GM12878 (cell line): ENCODE measurements around the gene FILIP1L. TPM values are rescaled to one million over a fixed set of nuclear protein-coding genes. Genes with fewer than 3 reads are reported as not detected.

Experiments
- ATAC-seq: fragments of 200-7000 bp; cut with Tn5 transposase; 3 replicates; pipeline ENCODE4 v1.9.1; 2020; ENCODE audit warnings: mild to moderate bottlenecking, moderate library complexity
- BruUV-seq: library from RNA; stranded (reverse); fragments of 400-500 nt; replicated peaks from 2 replicates; lab custom pipeline; 2021; lab: Mats Ljungman, UMichigan
- CTCF ChIA-PET: fragments of 300-600 bp; sonication (Branson Sonifier 250); formaldehyde crosslinking; extraction: SDS; loops from one replicate; lab custom pipeline; 2021; ENCODE audit warnings: inconsistent platforms; lab: Yijun Ruan, JAX
- POLR2A ChIA-PET: fragments of 350-600 bp; formaldehyde crosslinking; extraction: SDS; loops from one replicate; lab custom pipeline; 2021; ENCODE audit warnings: inconsistent platforms; lab: Charles Lee
- RAD21 ChIA-PET: fragments of 300-600 bp; sonication (Branson Sonifier 250); formaldehyde crosslinking; loops from one replicate; lab custom pipeline; 2023; ENCODE audit warnings: antibody characterized with exemption; ENCODE audit not compliant: unreplicated experiment; lab: Charles Lee
- SMC1A ChIA-PET: fragments of 300-600 bp; sonication (Branson Sonifier 250); formaldehyde crosslinking; loops from one replicate; lab custom pipeline; 2023; ENCODE audit not compliant: unreplicated experiment, uncharacterized antibody; lab: Charles Lee
- DNase-seq: peaks from one replicate; pipeline ENCODE4 v3.0.0-alpha.2; 2011; ENCODE audit warnings: low read depth, low spot score
- FAIRE-seq: peaks from 3 replicates; lab custom pipeline; 2011; peaks lifted over from hg19 to GRCh38; lab: Jason Lieb, UNC
- H2AFZ ChIP-seq: 2 replicates; pipeline ENCODE4 v1.6.0; 2011; ENCODE audit warnings: low read depth, low read length, control low read depth; ENCODE audit not compliant: control insufficient read depth
- H3K27ac ChIP-seq: 2 replicates; pipeline ENCODE4 v1.5.1; 2011; ENCODE audit warnings: control low read depth; ENCODE audit not compliant: control insufficient read depth, insufficient read depth
- H3K27me3 ChIP-seq, 2 experiments: replicated peaks in 1 of 2; 2 replicates each; pipeline versions ENCODE4 v1.6.0 to v1.6.1; 2011; ENCODE audit warnings: low read length in 1 of 2; ENCODE audit not compliant: control insufficient read depth in 2 of 2, insufficient read depth in 2 of 2
- H3K36me3 ChIP-seq, 2 experiments: 2 replicates each; pipeline ENCODE4 v1.5.1; 2011; ENCODE audit warnings: low read length in 1 of 2; ENCODE audit not compliant: control insufficient read depth in 2 of 2, insufficient read depth in 2 of 2
- H3K4me1 ChIP-seq: 2 replicates; pipeline ENCODE4 v1.6.1; 2011; ENCODE audit warnings: mild to moderate bottlenecking, low read length, moderate library complexity, mixed read lengths; ENCODE audit not compliant: control insufficient read depth, insufficient read depth
- H3K4me2 ChIP-seq: 2 replicates; pipeline ENCODE4 v1.6.0; 2011; ENCODE audit warnings: control low read depth; ENCODE audit not compliant: control insufficient read depth, insufficient read depth
- H3K4me3 ChIP-seq: fragments of 200-600 bp; sonication (generic); 2 replicates; pipeline ENCODE4 v1.5.1; 2016
- H3K79me2 ChIP-seq: 2 replicates; pipeline ENCODE4 v1.6.0; 2011; ENCODE audit warnings: low read length; ENCODE audit not compliant: control insufficient read depth, insufficient read depth
- H3K9ac ChIP-seq: 2 replicates; pipeline ENCODE4 v1.8.0; 2011; ENCODE audit warnings: low read length, control low read depth, mixed read lengths; ENCODE audit not compliant: control insufficient read depth, insufficient read depth
- H3K9me3 ChIP-seq: replicated peaks from 3 replicates; pipeline ENCODE4 v1.5.1; 2011; ENCODE audit warnings: mild to moderate bottlenecking, low read length; ENCODE audit not compliant: control insufficient read depth, insufficient read depth
- H4K20me1 ChIP-seq: 2 replicates; pipeline ENCODE4 v1.6.0; 2011; ENCODE audit not compliant: control insufficient read depth, insufficient read depth
- BCLAF1 ChIP-seq: fragments of 450-650 bp; IDR thresholded peaks from 2 replicates; pipeline ENCODE4 v1.6.1; 2017; ENCODE audit warnings: antibody characterized with exemption, mild to moderate bottlenecking, moderate library complexity
- CBX3 ChIP-seq: fragments of 200-600 bp; sonication (generic); IDR thresholded peaks from 2 replicates; pipeline ENCODE4 v1.6.1; 2016; ENCODE audit warnings: low read depth, borderline replicate concordance
- ESRRA ChIP-seq: IDR thresholded peaks from 2 replicates; pipeline ENCODE4 v1.6.1; 2012; ENCODE audit warnings: mild to moderate bottlenecking, low read length, improper control_type of control experiment
- EZH2 ChIP-seq: IDR thresholded peaks from 2 replicates; pipeline ENCODE4 v1.6.1; 2012; ENCODE audit warnings: low read depth, mild to moderate bottlenecking, control low read depth, inconsistent platforms, low read length, borderline replicate concordance; ENCODE audit not compliant: control insufficient read depth
- HSF1 ChIP-seq: fragments of 150-350 bp; IDR thresholded peaks from 2 replicates; pipeline ENCODE4 v1.6.1; 2014; ENCODE audit warnings: mild to moderate bottlenecking, low read depth, low read length
- JUND ChIP-seq: IDR thresholded peaks from 2 replicates; pipeline ENCODE4 v1.6.1; 2012; ENCODE audit warnings: low read depth, mild to moderate bottlenecking, low read length, improper control_type of control experiment, moderate library complexity
- MYB ChIP-seq: fragments of 150-350 bp; IDR thresholded peaks from 2 replicates; pipeline ENCODE4 v1.6.1; 2014; ENCODE audit warnings: mild to moderate bottlenecking, low read depth, low read length, borderline replicate concordance
- SMAD1 ChIP-seq: fragments of 450-650 bp; IDR thresholded peaks from 2 replicates; pipeline ENCODE4 v1.6.1; 2018; ENCODE audit warnings: mild to moderate bottlenecking, low read depth; ENCODE audit not compliant: partially characterized antibody
- WRNIP1 ChIP-seq: IDR thresholded peaks from 2 replicates; pipeline ENCODE4 v1.6.1; 2011; ENCODE audit warnings: low read depth, low read length, improper control_type of control experiment, borderline replicate concordance
- ZNF217 ChIP-seq: fragments of 450-650 bp; IDR thresholded peaks from 2 replicates; pipeline ENCODE4 v1.6.1; 2017; ENCODE audit warnings: antibody characterized with exemption, mild to moderate bottlenecking
- ZNF384 ChIP-seq: IDR thresholded peaks from 2 replicates; pipeline ENCODE4 v1.6.1; 2012; ENCODE audit warnings: low read depth, mild to moderate bottlenecking, low read length, improper control_type of control experiment, borderline replicate concordance
- in situ Hi-C: fragments of 300-500 bp; cut with MboI; formaldehyde crosslinking; loops from 9 replicates; pipeline ENCODE4 v1.14.3; 2018; ENCODE audit warnings: mixed read lengths
- intact Hi-C: fragments of 100-400 bp; cut with micrococcal nuclease; formaldehyde crosslinking; loops from one replicate; pipeline ENCODE4 v1.14.2; 2022; ENCODE audit not compliant: unreplicated experiment
- polyA plus RNA-seq, 11 experiments: library from polyadenylated mRNA; depleted of rRNA in 4 of 11; unstranded in 6 of 11; stranded (reverse) in 5 of 11; fragments of >200 nt; fragmentation: Nextera tagmentation in 4 of 11; fragmentation: Illumina TruSeq in 1 of 11; extraction: Ambion mirVana in 4 of 11; extraction: Trizol in 1 of 11; gene quantifications; 1 replicate in 1 of 11; 2 replicates in 10 of 11; pipeline versions ENCODE4 v1.2.1 to v1.2.3, GENCODE V29; 2011 to 2016; ENCODE audit warnings: inconsistent platforms in 2 of 11, missing spikeins in 2 of 11, low read depth in 1 of 11
- total RNA-seq, 4 experiments: library from RNA; depleted of rRNA in 3 of 4; stranded (reverse); fragments of >200 nt in 3 of 4; fragmentation: Illumina TruSeq in 1 of 4; extraction: Trizol in 1 of 4; gene quantifications; 2 replicates each; pipeline versions ENCODE4 v1.2.1 to v1.2.3, GENCODE V29; 2013 to 2021
- TF ChIP-seq, protein P1 (sequence below): fragments of 450-650 bp; IDR thresholded peaks from 2 replicates; pipeline ENCODE4 v1.6.1; 2014; ENCODE audit warnings: mild to moderate bottlenecking
- TF ChIP-seq, protein P2 (sequence below): IDR thresholded peaks from 2 replicates; pipeline ENCODE4 v1.6.1; 2012; ENCODE audit warnings: mild to moderate bottlenecking, low read depth, low read length

FILIP1L gene
- total and polyA plus RNA-seq, 10 of the 15 experiments (the other 5 are each of a cell fraction or from before 2014, with no cell fraction given) = 0.24 to 6.1 (median 3.5) TPM

DNA sequence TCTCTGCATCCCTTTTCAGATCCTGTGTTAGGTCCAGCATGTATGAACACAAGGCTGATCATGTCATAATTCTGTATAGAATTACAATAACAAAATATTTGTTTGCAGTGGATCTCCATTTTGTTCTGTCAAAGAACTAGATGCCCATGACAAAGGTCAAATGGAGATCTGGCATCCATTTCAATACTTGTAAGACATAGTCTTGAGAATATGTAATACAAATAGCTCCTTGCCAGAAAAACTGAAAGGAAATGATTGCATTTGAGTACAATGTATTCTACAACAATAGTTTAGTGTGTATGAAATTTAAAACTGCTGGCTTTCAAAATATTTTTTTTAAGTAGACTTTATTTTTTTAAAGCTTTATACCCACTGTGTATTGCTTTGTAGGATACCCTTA lies 195.6 kb downstream of the FILIP1L start:
- intact Hi-C loops (no loop called here), in situ Hi-C loops (loop anchor here (10.0 kb wide), 1 partner anchor 64 kb away; no protein-coding TSS in a partner anchor)
- FAIRE-seq (no peak), DNase-seq (no peak), ATAC-seq (no peak)
- no TSS peak for BruUV-seq
- Histone ChIP-seq H3K9ac (no peak overlapping the region), H3K27ac (no peak overlapping the region), H3K4me2 (no peak overlapping the region), H3K36me3 (no peaks in the 10 kb centered on the region), H3K79me2 (no peaks in the 10 kb centered on the region), H3K4me1 (peaks cover 4% of the 10 kb centered on the region), H3K4me3 (no peak overlapping the region), H4K20me1 (no peaks in the 10 kb centered on the region), H3K27me3 (no peaks in the 10 kb centered on the region), H2AFZ (no peak overlapping the region), H3K9me3 (no peaks in the 10 kb centered on the region)
- POLR2A ChIA-PET = interaction anchor here (0.6 to 0.8 kb wide), 2 partner anchors 19 to 52 kb away, joined by 3 to 5 read pairs; no protein-coding TSS in a partner anchor
- SMC1A ChIA-PET = interaction anchor here (1.5 kb wide), 1 partner anchor 9 kb away, joined by 4 read pairs; no protein-coding TSS in a partner anchor
- CTCF ChIA-PET = no interaction called here
- RAD21 ChIA-PET = no interaction called here
- TF ChIP-seq MYB (no peak), WRNIP1 (no peak), ZNF384 (no peak), SMAD1 (no peak), ZNF217 (no peak), JUND (no peak), BCLAF1 (no peak), HSF1 (no peak), ESRRA (no peak), EZH2 (no peak), CBX3 (no peak)
- TF ChIP-seq, protein P1, sequence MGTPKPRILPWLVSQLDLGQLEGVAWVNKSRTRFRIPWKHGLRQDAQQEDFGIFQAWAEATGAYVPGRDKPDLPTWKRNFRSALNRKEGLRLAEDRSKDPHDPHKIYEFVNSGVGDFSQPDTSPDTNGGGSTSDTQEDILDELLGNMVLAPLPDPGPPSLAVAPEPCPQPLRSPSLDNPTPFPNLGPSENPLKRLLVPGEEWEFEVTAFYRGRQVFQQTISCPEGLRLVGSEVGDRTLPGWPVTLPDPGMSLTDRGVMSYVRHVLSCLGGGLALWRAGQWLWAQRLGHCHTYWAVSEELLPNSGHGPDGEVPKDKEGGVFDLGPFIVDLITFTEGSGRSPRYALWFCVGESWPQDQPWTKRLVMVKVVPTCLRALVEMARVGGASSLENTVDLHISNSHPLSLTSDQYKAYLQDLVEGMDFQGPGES = no peak
- TF ChIP-seq, protein P2, sequence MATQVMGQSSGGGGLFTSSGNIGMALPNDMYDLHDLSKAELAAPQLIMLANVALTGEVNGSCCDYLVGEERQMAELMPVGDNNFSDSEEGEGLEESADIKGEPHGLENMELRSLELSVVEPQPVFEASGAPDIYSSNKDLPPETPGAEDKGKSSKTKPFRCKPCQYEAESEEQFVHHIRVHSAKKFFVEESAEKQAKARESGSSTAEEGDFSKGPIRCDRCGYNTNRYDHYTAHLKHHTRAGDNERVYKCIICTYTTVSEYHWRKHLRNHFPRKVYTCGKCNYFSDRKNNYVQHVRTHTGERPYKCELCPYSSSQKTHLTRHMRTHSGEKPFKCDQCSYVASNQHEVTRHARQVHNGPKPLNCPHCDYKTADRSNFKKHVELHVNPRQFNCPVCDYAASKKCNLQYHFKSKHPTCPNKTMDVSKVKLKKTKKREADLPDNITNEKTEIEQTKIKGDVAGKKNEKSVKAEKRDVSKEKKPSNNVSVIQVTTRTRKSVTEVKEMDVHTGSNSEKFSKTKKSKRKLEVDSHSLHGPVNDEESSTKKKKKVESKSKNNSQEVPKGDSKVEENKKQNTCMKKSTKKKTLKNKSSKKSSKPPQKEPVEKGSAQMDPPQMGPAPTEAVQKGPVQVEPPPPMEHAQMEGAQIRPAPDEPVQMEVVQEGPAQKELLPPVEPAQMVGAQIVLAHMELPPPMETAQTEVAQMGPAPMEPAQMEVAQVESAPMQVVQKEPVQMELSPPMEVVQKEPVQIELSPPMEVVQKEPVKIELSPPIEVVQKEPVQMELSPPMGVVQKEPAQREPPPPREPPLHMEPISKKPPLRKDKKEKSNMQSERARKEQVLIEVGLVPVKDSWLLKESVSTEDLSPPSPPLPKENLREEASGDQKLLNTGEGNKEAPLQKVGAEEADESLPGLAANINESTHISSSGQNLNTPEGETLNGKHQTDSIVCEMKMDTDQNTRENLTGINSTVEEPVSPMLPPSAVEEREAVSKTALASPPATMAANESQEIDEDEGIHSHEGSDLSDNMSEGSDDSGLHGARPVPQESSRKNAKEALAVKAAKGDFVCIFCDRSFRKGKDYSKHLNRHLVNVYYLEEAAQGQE = no peak
